Vagina (tissue), 2 donors: ENCODE data around the gene ERI2. TPM values are rescaled to one million over a fixed set of nuclear protein-coding genes. Genes with fewer than 3 reads are reported as not detected.

ENCODE experiments used
- DNase-seq, 2 donors: peaks; one replicate each; pipeline ENCODE4 v3.0.0-alpha.2; 2017; ENCODE audit errors: extremely low spot score in 2 of 2
- H3K27ac ChIP-seq: fragments of 200-600 bp; sonication (generic); one replicate; pipeline ENCODE4 v1.5.1; 2019
- H3K27me3 ChIP-seq: fragments of 200-600 bp; sonication (generic); one replicate; pipeline ENCODE4 v1.5.1; 2019
- H3K36me3 ChIP-seq, 2 donors: fragments of 200-600 bp; sonication (generic); one replicate each; pipeline ENCODE4 v1.5.1; 2017 to 2019
- H3K4me1 ChIP-seq: fragments of 200-600 bp; sonication (generic); one replicate; pipeline ENCODE4 v1.5.1; 2019
- H3K4me3 ChIP-seq, 2 donors: fragments of 200-600 bp; sonication (generic); 1 replicate in 1 of 2; 2 replicates in 1 of 2; pipeline ENCODE4 v1.5.1; 2016 to 2019
- H3K9me3 ChIP-seq: fragments of 200-600 bp; sonication (generic); one replicate; pipeline ENCODE4 v1.5.1; 2019
- CTCF ChIP-seq, 3 experiments: fragments of 450-650 bp in 2 of 3; fragments of 200-600 bp in 1 of 3; sonication (generic) in 1 of 3; IDR thresholded peaks; one replicate each; pipeline ENCODE4 v1.5.1; 2017 to 2019; ENCODE audit warnings: antibody characterized with exemption in 3 of 3, mild to moderate bottlenecking in 2 of 3, moderate library complexity in 2 of 3
- POLR2A ChIP-seq, 2 donors: fragments of 450-650 bp; IDR thresholded peaks; one replicate each; pipeline ENCODE4 v1.6.1; 2017; ENCODE audit warnings: antibody characterized with exemption in 2 of 2, mild to moderate bottlenecking in 2 of 2, moderate library complexity in 2 of 2
- POLR2AphosphoS5 ChIP-seq, 2 donors: sonication (generic); formaldehyde crosslinking; IDR thresholded peaks; one replicate each; pipeline ENCODE4 v1.9.0; 2017; ENCODE audit warnings: antibody characterized with exemption in 2 of 2, mild to moderate bottlenecking in 2 of 2, low read depth in 1 of 2; ENCODE audit not compliant: insufficient read depth in 1 of 2
- intact Hi-C: fragments of 100-400 bp; cut with DNase I; formaldehyde crosslinking; loops from one replicate; pipeline ENCODE4 v1.15.1; 2023
- total RNA-seq: library from RNA; depleted of rRNA; stranded (reverse); fragments of >200 nt; gene quantifications from one replicate; pipeline ENCODE4 v1.2.3, GENCODE V29; 2016

The ERI2 gene
- total RNA-seq, 1 donor from 2014 or later, result 6.4 TPM

GRCh38 chr16:20799599-20799998 lies 6.7 kb downstream of the ERI2 start:
- H3K27ac ChIP-seq, result no peak overlapping the region
- no peaks in the 10 kb centered on the region for H3K9me3 ChIP-seq
- no peak for TF ChIP-seq POLR2A (IDR thresholded peaks at IDR 0.05)
- peak in 2 of 3 experiments; percentile 37 to 41 for TF ChIP-seq CTCF (IDR thresholded peaks at IDR 0.05)
- no peak for TF ChIP-seq POLR2AphosphoS5 (IDR thresholded peaks at IDR 0.05; ENCODE audit: insufficient read depth in 1 of 2, low read depth in 1 of 2)
- intact Hi-C loops, result no loop called here
- H3K4me3 ChIP-seq, result no peak overlapping the region
- H3K27me3 ChIP-seq, result no peaks in the 10 kb centered on the region
- no peaks in the 10 kb centered on the region for H3K4me1 ChIP-seq
- H3K36me3 ChIP-seq, result peaks cover 0 to 18% of the 10 kb centered on the region in 2 donors
- no peak for DNase-seq

GRCh38 chr16:20798364-20798763 lies 7.9 kb downstream of the ERI2 start:
- no peaks in the 10 kb centered on the region for H3K27me3 ChIP-seq
- TF ChIP-seq POLR2A (IDR thresholded peaks at IDR 0.05) (no peak), CTCF (IDR thresholded peaks at IDR 0.05) (no peak), POLR2AphosphoS5 (IDR thresholded peaks at IDR 0.05; ENCODE audit: insufficient read depth in 1 of 2, low read depth in 1 of 2) (no peak)
- peaks cover 0 to 18% of the 10 kb centered on the region in 2 donors for H3K36me3 ChIP-seq
- no peak overlapping the region for H3K27ac ChIP-seq
- H3K4me3 ChIP-seq, result no peak overlapping the region
- intact Hi-C loops, result no loop called here
- no peaks in the 10 kb centered on the region for H3K4me1 ChIP-seq
- DNase-seq, result no peak
- H3K9me3 ChIP-seq, result no peaks in the 10 kb centered on the region

DNA sequence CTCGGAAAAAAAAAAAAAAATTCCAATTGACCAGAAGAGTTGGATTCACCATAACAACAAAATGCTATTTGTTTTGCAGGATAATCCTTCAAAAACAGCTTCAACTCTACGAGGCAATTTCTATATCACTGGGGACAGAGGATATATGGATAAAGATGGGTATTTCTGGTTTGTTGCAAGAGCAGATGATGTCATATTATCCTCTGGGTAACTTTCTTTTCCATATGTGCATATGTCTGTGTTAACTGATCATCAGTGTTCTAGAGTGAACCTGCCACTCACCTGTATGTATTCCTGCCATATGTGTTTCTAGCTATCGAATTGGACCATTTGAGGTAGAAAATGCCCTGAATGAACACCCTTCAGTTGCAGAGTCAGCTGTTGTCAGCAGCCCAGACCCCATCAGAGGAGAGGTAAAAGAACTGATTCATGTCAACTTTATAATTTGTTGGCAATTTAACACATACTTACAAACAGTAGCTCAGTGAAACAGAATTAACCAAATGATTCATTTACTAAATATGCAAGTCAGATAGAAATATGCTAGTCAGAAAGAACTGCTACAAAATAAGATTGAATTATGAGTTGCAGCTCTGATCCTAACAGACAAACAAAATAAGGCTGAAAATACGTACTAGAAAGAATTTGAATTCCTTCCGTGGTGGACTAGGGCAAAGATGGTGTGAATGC lies 14.2 kb downstream of the ERI2 start:
- no peak for DNase-seq
- TF ChIP-seq POLR2AphosphoS5 (IDR thresholded peaks at IDR 0.05; ENCODE audit: insufficient read depth in 1 of 2, low read depth in 1 of 2), result no peak
- no peak for TF ChIP-seq POLR2A (IDR thresholded peaks at IDR 0.05)
- TF ChIP-seq CTCF (IDR thresholded peaks at IDR 0.05), result no peak
- H3K4me3 ChIP-seq, result no peak overlapping the region
- intact Hi-C loops, result no loop called here
- H3K4me1 ChIP-seq, result no peaks in the 10 kb centered on the region
- H3K27me3 ChIP-seq, result no peaks in the 10 kb centered on the region
- no peak overlapping the region for H3K27ac ChIP-seq
- no peaks in the 10 kb centered on the region for H3K9me3 ChIP-seq
- H3K36me3 ChIP-seq, result no peaks in the 10 kb centered on the region

GRCh38 chr16:20789130-20789529 lies 17.1 kb downstream of the ERI2 start:
- TF ChIP-seq POLR2AphosphoS5 (IDR thresholded peaks at IDR 0.05; ENCODE audit: insufficient read depth in 1 of 2, low read depth in 1 of 2) (no peak), CTCF (IDR thresholded peaks at IDR 0.05) (no peak), POLR2A (IDR thresholded peaks at IDR 0.05) (no peak)
- Histone ChIP-seq H3K4me1 (no peaks in the 10 kb centered on the region), H3K4me3 (no peak overlapping the region), H3K36me3 (no peaks in the 10 kb centered on the region), H3K27me3 (no peaks in the 10 kb centered on the region), H3K27ac (no peak overlapping the region), H3K9me3 (no peaks in the 10 kb centered on the region)
- intact Hi-C loops, result no loop called here
- no peak for DNase-seq

DNA sequence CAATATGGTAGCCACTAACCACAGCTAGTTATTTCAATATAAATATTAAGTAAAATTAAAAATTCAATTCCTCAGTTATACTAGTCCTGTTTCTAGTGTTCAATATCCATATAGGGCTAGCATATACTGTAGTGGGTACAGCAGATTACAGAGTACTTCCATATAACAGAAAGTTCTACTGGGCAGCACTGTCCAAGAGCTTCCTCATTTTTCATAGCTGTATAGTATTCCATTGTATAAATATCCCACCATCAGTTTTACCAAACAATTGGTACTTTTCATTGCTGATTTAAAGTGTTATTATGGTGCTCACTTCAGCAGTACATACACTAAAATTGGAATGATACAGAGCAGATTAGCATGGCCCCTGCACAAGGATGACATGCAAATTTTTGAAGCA lies 22.1 kb downstream of the ERI2 start:
- intact Hi-C loops, result no loop called here
- no peaks in the 10 kb centered on the region for H3K36me3 ChIP-seq
- TF ChIP-seq POLR2A (IDR thresholded peaks at IDR 0.05), result no peak
- TF ChIP-seq POLR2AphosphoS5 (IDR thresholded peaks at IDR 0.05; ENCODE audit: insufficient read depth in 1 of 2, low read depth in 1 of 2), result no peak
- no peak for TF ChIP-seq CTCF (IDR thresholded peaks at IDR 0.05)
- H3K4me3 ChIP-seq, result no peak overlapping the region
- no peaks in the 10 kb centered on the region for H3K9me3 ChIP-seq
- H3K27ac ChIP-seq, result no peak overlapping the region
- no peaks in the 10 kb centered on the region for H3K27me3 ChIP-seq
- no peak for DNase-seq
- H3K4me1 ChIP-seq, result no peaks in the 10 kb centered on the region
